ENCODE results near the gene RFX1. TPM values are rescaled to one million over a fixed set of nuclear protein-coding genes. Genes with fewer than 3 reads are reported as not detected.
A peak's percentile ranks its signal among the peaks of the same experiment; 100 is the strongest.

Gene RFX1
- total and polyA plus RNA-seq, 2 experiments from 2014 or later, result 1.7 to 2.5 TPM

DNA sequence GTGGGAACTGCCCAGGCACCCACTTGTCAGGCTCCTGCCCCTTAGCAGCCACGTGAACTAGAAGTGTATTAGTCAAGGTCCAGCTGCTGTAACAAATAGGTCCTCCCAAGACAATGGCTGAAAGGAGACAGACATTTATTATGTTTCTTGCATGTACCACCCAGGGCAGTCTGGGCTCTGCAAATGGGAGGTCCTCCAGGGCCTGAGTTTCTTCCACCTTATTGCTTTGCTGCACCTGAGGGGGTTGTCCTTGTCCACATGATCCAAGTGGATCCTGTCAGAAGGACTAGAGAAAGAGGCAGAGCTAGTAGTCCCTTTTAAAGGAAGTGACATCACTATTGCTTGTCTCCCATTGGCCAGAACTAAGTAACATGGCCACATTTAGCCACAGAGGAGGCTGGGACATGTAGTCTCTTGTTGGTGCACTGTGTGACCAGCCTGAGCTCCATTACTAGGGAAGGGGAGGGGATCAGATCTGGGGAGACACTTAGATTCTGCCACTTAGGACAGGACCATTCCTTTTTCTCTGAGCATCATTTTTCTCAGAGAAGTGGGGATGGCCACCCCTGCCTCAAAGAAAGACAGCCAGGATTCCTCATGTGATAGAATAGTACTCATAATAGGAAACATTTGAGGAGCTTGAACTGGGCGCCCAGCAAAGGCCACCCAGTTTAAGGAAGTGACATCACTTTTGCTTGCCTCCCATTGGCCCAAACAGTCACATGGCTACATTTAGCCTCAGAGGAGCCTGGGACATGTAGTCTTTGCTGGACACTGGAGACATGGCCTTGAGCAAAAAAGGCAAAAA, 85.0 kb downstream of the RFX1 start:
- Histone ChIP-seq H3K9me2 (ENCODE audit: insufficient read depth) (no peaks in the 10 kb centered on the region), H4K20me1 (ENCODE audit: insufficient read depth) (no peaks in the 10 kb centered on the region), H3K4me3 (no peak overlapping the region), H3K27ac (no peak overlapping the region), H3K79me2 (ENCODE audit: insufficient read depth) (no peaks in the 10 kb centered on the region), H3F3A (ENCODE audit: insufficient read depth) (no peaks in the 10 kb centered on the region), H3K9me3 (ENCODE audit: low read depth) (no peaks in the 10 kb centered on the region), H3K36me3 (ENCODE audit: low read depth) (peaks cover 20% of the 10 kb centered on the region), H3K27me3 (replicated peaks; ENCODE audit: insufficient read depth) (no peaks in the 10 kb centered on the region), H3K4me2 (ENCODE audit: unreplicated experiment) (no peak overlapping the region), H2AFZ (no peak overlapping the region), H3K9ac (no peak overlapping the region), H3K4me1 (ENCODE audit: insufficient read depth) (no peaks in the 10 kb centered on the region)
- DNase-seq, result peak; percentile 73
- 53 to 61% methylated on average over 2 of the region's 2 CpGs for WGBS, 2 experiments (ENCODE audit: low coverage in 1 of 2, low lambda C conversion rate in 2 of 2, missing lambda C conversion rate in 2 of 2)
- in situ Hi-C loops (cut with MboI), result no loop called here
- no peak for TF ChIP-seq EZH2phosphoT487 (IDR thresholded peaks at IDR 0.05; ENCODE audit: insufficient read depth, low read depth)
- TF ChIP-seq EZH2 (IDR thresholded peaks at IDR 0.05; ENCODE audit: insufficient read depth, poor library complexity, severe bottlenecking), result no peak

DNA sequence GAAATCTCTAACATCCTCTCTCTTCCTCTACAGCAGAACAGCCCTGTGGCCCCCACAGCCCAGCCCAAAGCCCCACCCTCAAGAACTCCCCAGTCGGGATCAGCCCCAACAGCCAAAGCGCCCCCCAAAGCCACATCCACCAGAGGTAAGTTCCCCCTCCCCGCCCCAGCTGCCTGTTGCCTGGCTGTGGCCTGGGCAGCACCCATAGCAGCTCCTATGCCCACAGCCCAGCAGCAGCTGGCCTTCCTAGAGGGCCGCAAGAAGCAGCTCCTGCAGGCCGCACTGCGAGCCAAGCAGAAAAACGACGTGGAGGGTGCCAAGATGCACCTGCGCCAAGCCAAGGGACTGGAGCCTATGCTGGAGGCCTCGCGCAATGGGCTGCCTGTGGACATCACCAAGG, 85.6 kb downstream of the RFX1 start:
- TF ChIP-seq EZH2 (IDR thresholded peaks at IDR 0.05; ENCODE audit: insufficient read depth, poor library complexity, severe bottlenecking), result no peak
- no peak for TF ChIP-seq EZH2phosphoT487 (IDR thresholded peaks at IDR 0.05; ENCODE audit: insufficient read depth, low read depth)
- no peaks in the 10 kb centered on the region for H3K27me3 ChIP-seq (replicated peaks; ENCODE audit: insufficient read depth)
- H4K20me1 ChIP-seq (ENCODE audit: insufficient read depth), result no peaks in the 10 kb centered on the region
- no peak overlapping the region for H3K4me2 ChIP-seq (ENCODE audit: unreplicated experiment)
- H3K4me1 ChIP-seq (ENCODE audit: insufficient read depth), result no peaks in the 10 kb centered on the region
- no peaks in the 10 kb centered on the region for H3K9me3 ChIP-seq (ENCODE audit: low read depth)
- in situ Hi-C loops (cut with MboI), result no loop called here
- WGBS, 2 experiments (ENCODE audit: low coverage in 1 of 2, low lambda C conversion rate in 2 of 2, missing lambda C conversion rate in 2 of 2), result 99 to 100% methylated on average over 9 to 11 of the region's 11 CpGs
- H3K9me2 ChIP-seq (ENCODE audit: insufficient read depth), result no peaks in the 10 kb centered on the region
- H3K4me3 ChIP-seq, result no peak overlapping the region
- no peak overlapping the region for H2AFZ ChIP-seq
- H3K36me3 ChIP-seq (ENCODE audit: low read depth), result peaks cover 20% of the 10 kb centered on the region
- H3K27ac ChIP-seq, result no peak overlapping the region
- H3K79me2 ChIP-seq (ENCODE audit: insufficient read depth), result no peaks in the 10 kb centered on the region
- DNase-seq, result no peak
- no peaks in the 10 kb centered on the region for H3F3A ChIP-seq (ENCODE audit: insufficient read depth)
- H3K9ac ChIP-seq, result no peak overlapping the region

DNA sequence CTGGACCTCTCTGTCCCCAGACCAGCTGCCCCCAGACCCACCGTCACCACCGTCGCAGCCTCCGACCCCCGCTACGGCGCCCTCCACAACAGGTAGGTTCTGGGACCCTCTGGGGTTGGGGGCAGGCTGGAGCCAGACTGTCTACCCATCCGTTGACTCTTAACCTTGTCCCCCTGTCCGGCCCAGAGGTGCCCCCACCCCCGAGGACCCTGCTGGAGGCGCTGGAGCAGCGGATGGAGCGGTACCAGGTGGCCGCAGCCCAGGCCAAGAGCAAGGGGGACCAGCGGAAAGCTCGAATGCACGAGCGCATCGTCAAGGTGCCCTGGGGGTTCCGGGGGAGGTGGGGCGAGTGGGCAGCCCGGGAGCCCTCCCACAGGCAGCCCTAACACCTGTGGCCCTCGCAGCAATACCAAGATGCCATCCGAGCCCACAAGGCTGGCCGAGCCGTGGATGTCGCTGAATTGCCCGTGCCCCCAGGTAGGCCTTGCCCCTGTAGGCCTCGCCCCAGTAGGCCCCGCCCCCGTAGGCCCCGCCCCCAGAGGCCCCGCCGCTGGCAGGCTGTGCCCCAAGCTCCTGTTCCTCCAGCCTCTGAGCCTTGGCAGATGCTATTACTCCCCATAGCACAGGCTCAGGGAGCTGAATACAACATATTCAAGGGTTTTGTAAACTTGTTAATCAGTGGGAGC, 87.3 kb downstream of the RFX1 start:
- no peaks in the 10 kb centered on the region for H4K20me1 ChIP-seq (ENCODE audit: insufficient read depth)
- H3K36me3 ChIP-seq (ENCODE audit: low read depth), result peaks cover 20% of the 10 kb centered on the region
- H3F3A ChIP-seq (ENCODE audit: insufficient read depth), result no peaks in the 10 kb centered on the region
- no peaks in the 10 kb centered on the region for H3K79me2 ChIP-seq (ENCODE audit: insufficient read depth)
- H2AFZ ChIP-seq, result no peak overlapping the region
- H3K9me3 ChIP-seq (ENCODE audit: low read depth), result no peaks in the 10 kb centered on the region
- H3K9me2 ChIP-seq (ENCODE audit: insufficient read depth), result no peaks in the 10 kb centered on the region
- H3K4me2 ChIP-seq (ENCODE audit: unreplicated experiment), result no peak overlapping the region
- H3K27ac ChIP-seq, result no peak overlapping the region
- H3K27me3 ChIP-seq (replicated peaks; ENCODE audit: insufficient read depth), result no peaks in the 10 kb centered on the region
- H3K4me1 ChIP-seq (ENCODE audit: insufficient read depth), result no peaks in the 10 kb centered on the region
- 90 to 95% methylated on average over 16 to 20 of the region's 34 CpGs for WGBS, 2 experiments (ENCODE audit: low coverage in 1 of 2, low lambda C conversion rate in 2 of 2, missing lambda C conversion rate in 2 of 2)
- H3K9ac ChIP-seq, result no peak overlapping the region
- in situ Hi-C loops (cut with MboI), result no loop called here
- DNase-seq, result no peak
- no peak for TF ChIP-seq EZH2 (IDR thresholded peaks at IDR 0.05; ENCODE audit: insufficient read depth, poor library complexity, severe bottlenecking)
- no peak for TF ChIP-seq EZH2phosphoT487 (IDR thresholded peaks at IDR 0.05; ENCODE audit: insufficient read depth, low read depth)
- H3K4me3 ChIP-seq, result no peak overlapping the region

DNA sequence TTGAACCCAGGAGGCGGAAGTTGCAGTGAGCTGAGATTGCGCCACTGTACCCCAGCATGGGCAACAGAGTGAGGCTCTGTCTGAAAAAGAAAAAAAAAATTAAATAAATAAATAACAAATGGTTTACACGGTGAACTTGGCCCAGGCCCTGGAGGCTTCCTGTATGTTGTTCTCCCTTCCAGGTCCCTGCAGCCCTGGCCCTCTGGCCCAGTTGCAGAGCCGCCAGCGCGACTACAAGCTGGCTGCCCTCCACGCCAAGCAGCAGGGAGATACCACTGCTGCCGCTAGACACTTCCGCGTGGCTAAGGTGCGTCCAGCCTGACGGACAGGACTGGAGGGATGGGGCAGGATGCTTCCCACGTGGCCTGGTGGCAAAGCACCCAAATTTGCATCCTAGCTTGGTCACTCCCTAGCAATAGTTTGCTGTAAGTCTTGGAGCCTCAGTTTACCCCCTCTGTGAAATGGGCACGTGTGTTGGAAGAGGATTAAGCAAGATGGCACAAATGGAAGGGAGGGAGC, 88.2 kb downstream of the RFX1 start:
- Histone ChIP-seq H2AFZ (no peak overlapping the region), H3K79me2 (ENCODE audit: insufficient read depth) (no peaks in the 10 kb centered on the region), H3K27ac (no peak overlapping the region), H3K27me3 (replicated peaks; ENCODE audit: insufficient read depth) (no peaks in the 10 kb centered on the region), H3K4me1 (ENCODE audit: insufficient read depth) (no peaks in the 10 kb centered on the region), H3K4me3 (no peak overlapping the region), H3K9me2 (ENCODE audit: insufficient read depth) (no peaks in the 10 kb centered on the region), H4K20me1 (ENCODE audit: insufficient read depth) (no peaks in the 10 kb centered on the region), H3K4me2 (ENCODE audit: unreplicated experiment) (no peak overlapping the region), H3K36me3 (ENCODE audit: low read depth) (peaks cover 17% of the 10 kb centered on the region), H3K9me3 (ENCODE audit: low read depth) (no peaks in the 10 kb centered on the region), H3F3A (ENCODE audit: insufficient read depth) (no peaks in the 10 kb centered on the region), H3K9ac (no peak overlapping the region)
- TF ChIP-seq EZH2phosphoT487 (IDR thresholded peaks at IDR 0.05; ENCODE audit: insufficient read depth, low read depth) (no peak), EZH2 (IDR thresholded peaks at IDR 0.05; ENCODE audit: insufficient read depth, poor library complexity, severe bottlenecking) (no peak)
- DNase-seq, result no peak
- in situ Hi-C loops (cut with MboI), result no loop called here
- WGBS, 2 experiments (ENCODE audit: low coverage in 1 of 2, low lambda C conversion rate in 2 of 2, missing lambda C conversion rate in 2 of 2), result 90 to 91% methylated on average over 14 of the region's 14 CpGs

All from GM23248 (cell line).